OCI-M2 (cell line): ENCODE data around the gene KDELR3.

Experiments used
- DNase-seq: peaks from one replicate; lab custom pipeline; 2025; ENCODE audit not compliant: unreplicated experiment; lab: John Stamatoyannopoulos, UW

The KDELR3 gene

DNA sequence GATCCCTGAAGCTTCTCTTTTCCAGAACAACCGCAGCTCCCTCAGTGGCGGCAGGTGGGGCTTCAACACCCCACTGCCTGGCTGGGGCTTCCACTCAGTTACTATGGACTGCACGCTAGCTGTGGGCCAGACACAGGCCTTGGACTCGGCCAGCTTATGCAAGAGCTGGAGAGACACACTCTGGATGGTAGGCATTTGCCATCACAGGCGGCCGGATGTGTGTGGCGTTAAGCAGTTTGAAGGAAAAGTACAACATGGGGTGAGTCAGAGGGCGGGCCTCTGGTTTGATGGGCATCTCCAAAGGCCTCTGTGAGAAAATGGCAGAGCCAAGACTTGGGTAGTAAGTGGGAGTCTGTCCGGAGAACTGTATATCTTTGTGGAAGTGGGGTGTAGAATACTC lies 30.5 kb upstream of the KDELR3 start:
- DNase-seq, result no peak

DNA sequence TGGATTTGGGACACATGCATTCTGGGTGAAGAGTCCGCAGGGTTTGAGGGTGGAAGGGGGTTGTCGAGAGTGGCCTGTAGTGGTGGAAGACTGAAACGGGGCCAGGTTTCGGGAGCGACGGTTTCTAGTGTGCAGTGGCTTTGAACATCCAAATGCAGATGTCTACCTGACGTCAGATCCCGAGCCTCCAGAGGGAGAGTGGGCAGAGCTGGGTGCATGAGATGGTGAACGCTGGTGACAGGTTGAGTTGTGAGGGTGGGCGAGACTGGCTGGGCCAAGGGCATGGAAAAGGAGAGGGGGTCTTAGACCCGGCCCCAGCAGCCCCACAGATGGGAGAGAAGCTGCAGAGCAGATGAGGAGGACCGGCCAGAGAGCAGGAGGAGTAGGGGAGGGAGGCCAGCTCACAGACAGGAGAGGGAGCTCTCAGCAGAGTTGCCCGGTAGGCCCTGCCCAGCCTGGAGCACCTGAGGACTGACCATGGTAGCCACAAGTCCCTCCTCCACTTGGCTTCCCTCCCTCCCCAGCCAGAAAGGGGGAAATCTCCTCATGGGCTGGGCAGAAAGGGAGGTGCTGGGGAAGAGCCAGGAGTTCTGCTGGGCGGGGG lies 27.0 kb upstream of the KDELR3 start:
- DNase-seq, result no peak

DNA sequence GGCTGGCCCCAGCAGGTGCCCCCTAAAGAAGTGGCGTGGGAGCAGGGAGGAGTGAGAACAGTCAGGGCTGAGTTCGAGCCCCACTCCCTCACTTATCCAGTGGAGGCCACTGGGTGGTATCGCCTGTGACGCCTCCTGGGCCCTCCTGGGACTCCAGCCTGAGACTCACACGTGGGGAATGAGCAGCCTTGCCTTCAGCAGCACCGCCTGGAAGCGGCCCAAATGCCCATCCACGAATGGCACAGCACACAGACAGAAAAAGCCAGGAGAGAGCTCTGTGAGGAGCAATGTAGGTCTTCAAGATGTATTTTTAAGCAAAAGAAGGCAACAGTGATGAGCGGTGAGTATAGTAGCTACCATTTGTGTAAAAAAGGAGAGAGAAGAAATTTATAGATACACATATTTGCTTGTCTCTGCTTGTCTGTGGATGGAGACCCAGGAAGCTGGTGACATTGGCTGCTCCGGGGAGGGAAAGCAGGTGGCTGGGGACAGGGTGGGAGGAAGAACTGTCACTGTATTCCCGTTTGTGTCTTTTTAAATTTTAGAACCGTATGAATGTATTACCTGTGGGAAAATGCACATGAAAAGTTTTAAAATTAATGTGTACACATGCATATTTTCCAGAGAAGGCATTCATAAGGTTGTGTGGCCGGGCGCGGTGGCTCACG lies 26.1 kb upstream of the KDELR3 start:
- DNase-seq, result no peak

DNA sequence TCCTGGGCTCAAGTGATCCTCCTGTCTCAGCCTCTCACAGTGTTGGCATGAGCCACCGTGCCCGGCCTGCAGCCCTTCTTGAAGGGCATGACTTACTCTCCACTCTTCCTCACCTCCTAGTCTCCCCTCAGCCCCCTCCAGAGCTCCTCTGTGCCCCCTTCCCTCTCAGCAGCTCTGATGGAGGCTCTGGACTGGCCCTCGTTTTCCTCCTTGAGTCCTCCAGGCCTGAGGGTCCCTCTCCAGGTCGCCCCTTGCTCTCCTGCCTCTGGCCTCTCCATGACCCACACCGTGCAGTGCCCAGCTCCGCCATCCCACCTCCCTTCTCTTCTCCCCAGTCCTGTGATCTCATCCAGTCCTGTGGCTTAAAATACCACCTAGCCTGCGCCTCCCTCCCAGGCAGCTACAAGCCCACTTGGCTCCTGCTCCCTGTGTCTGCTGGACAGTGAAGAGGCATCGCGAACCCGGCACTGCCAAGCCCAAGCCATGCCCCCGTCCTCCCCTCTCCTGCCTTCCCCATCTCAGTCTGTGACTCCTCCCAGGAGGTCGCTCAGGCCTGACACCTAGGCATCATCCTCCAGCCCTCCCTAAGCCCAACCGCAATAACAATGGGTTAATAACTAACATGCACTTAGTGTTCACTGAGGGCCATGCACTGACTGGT lies 24.8 kb upstream of the KDELR3 start:
- no peak for DNase-seq

DNA sequence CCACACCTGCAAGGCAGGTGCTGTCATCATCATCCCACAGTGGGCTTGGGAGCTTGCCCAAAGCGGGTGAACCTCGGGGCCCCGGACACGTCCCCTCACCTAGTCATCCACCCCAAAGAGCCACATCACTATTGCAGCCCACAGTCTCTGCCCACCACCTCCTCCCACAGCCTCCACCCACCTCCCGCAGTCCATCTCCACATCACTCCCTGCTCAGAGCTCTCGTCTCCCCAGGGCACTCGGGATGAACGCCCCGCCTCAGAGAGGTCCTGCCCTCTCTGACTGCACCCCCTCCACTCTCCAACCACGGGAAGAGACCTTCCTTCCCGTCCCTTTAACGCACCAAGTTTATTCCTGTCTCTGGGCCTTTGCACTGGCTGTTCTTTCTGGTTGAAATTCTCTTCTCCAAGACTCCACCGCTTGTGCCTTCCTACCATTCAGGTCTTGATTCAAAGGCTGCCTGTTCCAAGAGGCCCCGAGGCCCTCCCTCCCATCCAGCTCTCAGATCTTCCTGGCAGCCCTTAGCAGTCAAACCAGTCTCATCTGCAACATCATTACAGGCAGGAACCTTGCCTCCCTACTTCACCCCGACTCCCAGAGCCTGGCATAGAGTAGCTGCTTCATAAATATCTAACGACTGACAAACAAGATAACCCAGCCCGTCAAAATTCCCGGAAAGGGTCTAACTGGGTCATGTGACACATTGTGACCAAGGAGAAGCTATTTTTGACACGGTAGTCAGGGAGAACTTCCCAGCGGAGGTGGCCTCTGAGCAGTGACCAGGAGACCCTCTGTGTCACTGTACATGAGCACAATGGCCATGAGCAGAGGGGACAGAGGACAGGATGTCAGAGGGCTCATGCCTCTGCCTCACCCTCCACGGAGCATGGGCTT lies 24.0 kb upstream of the KDELR3 start:
- no peak for DNase-seq

DNA sequence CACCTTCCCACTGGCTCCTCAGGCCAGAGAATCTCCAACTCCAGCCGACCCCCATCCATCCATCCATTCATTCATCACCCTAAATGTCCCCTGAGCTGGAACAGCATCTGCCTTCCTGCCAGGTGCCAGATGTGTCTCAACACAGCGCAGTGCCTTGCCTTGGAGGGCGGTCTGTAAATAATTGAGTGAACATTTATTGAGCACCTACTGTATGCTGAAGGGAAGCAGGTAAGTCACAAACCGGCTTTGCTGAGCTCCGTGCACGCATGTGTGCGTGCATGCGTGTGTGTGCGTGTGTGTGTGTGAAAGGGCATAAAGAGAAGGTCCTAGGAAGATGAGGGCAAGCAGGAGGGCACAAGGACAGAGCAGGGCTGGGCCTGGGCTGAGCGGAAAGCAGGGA lies 23.1 kb upstream of the KDELR3 start:
- no peak for DNase-seq

DNA sequence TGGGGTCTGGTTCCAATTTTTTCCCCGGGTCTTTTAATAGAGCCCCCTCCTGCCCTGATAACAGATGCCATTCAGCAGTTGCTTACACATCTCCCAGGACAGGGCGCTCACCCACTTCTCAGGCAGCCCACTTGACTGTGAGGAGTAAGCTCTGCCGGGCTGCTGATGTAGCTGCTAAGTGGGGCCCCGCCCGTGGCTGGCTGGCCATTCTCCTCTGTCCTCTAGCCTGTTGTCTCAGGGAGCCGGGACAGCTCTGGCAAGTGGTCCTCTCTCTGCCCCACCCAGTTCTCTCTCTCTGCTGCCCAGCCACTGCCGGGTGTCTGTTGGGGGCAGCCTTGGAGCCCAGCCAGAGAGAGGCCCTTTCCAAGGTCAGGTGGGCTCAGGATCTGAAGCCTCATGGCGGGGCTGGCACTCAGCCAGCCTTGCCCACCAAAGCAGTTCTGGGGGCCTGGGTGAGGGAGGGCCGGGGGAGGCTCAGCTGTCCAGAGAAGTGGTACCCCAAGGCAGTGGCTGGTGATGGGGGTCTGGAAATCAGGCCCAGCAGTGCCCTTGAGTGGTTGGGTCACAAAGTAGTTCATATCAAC lies 21.8 kb upstream of the KDELR3 start:
- no peak for DNase-seq

DNA sequence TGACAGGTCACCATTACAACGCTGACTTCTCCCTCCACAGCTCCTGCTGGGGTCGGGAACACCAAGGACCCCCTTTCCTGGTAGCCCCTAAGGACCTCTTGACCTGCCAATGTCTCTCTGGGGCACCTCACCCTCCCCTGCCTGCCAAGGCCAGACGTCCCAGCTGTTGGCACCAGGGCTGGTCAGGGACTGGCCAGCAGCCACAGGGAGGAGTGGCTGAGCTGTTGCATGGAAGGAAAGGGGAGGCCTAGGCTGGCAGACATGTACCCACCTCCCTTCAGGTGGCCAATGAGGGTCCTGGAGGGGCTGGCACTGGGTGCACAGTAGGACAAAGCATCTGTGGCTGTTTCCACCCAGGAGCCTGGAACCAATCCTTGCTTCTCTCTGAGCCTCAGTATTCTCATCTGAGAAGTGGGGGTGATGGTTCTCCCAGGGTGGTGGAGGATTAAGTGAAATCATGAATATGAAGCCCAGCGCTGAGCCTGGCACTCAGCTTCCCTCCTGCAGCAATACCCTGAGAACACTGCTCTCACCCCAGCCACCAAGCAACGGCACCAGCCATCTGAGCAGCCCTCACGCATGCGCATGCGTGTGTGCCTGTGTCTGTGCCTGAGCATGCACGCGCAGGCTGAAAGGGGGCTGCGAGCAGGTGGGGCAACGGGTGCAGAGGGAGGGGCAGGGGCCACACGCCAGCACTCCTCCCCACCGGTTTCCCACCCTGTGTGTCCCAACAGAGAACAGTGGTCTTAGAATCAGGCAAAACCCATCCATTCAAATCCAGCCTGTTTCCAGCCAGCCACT lies 18.8 kb upstream of the KDELR3 start:
- DNase-seq, result no peak

DNA sequence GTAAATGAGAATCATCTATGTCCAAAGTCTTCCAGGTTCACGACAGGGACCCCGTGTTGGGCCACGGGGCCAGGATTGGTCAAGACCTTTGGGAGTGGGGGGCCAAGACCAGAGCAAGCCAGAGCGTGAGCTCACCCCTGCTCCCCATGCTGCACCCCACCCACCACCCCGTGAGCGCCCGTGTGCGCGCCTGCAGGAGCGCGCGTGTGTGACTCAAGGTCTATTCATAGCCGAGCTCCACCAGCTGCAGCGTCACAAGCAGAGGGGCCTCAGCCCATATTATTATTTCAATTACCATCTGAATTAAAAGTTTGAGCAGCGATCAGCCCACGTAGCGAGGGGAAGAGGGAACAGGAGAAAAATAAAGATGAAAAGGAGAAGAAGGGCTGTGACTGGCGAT lies 18.1 kb upstream of the KDELR3 start:
- DNase-seq, result no peak

DNA sequence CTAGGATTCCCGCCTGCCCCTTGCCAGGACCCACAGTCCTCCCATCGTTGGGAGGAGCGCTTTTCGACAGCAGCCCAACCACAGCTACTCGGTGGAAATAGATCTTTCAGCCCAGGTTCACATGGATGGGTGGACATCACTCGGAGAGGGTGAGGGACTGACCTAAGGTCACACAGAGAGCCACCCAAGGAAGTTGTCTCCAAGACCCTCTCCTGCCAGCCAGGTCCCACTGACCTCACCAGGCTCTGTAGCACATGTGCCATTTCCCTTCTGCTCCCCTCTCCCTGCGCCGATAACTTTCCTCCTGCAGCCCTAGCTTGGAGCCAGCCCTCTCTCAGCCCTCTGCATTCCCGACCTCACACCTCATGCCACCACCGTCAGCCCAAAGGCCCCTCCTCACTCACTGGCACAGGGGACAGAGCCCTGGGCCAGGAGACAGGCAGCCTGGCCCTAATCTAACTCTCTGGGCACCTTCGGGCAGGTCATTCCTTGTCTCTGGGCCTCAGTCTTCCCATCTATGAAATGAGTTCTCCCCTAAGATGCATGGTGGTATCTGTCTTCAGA lies 17.6 kb upstream of the KDELR3 start:
- DNase-seq, result no peak

DNA sequence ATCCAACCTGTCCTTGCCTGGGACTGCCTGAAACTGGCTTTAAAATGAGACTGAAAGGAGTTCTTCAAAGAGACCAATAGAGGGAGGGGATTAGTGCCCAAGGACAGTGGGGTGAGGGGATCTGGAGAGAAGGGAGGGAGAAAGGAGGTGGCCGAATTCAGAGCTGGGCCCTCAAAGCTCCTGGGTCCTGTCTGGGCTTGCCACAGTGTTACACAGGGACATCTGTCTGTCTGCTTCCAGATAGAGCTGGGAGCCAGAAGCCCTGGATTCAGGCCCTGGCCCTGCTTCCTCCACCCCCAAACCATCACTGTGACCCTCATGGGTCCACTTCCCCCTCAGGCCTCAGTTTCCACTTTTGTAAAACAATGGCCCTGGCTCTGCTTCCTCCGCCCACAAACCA lies 16.5 kb upstream of the KDELR3 start:
- no peak for DNase-seq

DNA sequence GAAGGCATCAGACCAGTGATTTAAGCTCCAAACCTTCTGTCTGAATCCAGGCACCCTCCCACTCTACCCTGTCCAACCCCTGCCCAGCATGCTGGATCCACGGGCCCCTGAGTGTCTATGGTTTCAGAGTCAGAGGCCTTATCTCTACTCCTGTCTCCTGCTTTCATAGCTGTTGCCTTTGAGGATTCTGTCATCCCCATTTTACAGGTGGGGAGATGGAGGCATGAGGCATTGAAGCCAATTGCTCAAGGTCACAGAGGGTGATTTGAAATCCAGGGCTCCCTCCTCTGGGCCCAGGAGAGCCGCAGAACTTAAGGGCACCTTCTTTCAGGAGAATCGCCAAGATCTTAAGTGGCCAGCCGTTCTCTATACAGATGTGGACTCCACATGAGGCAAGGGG lies 16.0 kb upstream of the KDELR3 start:
- no peak for DNase-seq

DNA sequence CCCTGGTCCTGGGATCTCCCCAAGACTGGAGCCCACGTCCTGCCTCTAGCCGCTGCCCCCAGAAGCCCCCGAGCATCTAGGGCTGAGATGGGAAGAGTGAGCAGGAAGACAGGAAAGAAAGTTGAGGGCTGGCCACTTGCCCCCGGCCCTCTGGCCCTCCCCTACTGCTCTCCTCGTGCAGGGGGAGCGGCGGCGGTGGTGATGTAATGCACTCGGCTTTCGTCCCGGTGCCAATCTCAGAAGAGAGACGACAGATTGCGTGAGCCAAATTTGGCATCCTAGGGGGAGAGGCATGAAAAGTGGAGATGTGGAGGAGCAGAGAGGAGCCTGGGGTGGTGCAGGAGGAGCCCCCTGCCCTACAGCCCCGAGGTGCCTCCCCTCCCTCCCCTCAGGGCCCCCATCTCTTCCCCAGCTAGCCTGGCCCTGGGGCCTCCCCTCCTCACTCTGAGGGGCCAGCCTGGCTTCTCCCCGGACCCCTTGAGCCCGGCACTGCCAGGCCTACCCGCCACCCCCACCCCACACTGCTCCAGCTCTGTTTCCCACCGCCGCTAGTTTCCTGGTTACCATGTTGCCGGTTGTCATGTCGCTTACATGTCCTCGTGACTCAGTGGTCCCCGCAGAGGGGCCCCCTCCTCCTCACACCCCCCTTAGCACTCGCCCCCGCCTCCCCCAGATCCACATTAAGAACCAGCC lies 15.4 kb upstream of the KDELR3 start:
- no peak for DNase-seq

DNA sequence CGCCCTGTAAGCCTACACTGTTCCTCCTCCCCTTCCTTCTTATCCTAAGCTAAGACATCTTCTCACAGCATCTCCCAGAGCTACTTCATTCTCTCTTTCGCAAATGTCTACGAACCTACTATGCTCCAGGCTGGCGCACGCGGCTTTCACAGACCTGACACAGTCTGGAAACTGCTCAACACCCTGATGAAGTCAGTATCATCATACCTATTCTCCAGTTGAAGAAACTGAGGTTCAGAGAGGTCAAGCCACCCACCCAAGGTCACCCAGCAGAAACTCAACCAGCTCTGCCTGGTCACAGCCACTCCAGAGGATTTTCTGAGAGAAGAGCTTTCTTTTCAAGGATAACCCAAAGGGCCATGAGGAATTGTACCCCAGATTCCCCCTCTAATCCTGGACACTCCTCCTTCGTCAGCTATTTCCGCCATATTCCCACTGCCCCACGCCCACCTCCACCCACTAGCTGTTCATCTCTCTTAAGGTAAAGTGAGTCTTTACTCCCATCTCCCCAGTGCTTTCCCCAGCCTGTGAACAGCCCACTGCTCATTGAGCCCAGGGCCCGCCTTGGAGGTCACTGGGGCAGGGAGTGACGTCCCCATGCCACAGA lies 14.7 kb upstream of the KDELR3 start:
- no peak for DNase-seq

DNA sequence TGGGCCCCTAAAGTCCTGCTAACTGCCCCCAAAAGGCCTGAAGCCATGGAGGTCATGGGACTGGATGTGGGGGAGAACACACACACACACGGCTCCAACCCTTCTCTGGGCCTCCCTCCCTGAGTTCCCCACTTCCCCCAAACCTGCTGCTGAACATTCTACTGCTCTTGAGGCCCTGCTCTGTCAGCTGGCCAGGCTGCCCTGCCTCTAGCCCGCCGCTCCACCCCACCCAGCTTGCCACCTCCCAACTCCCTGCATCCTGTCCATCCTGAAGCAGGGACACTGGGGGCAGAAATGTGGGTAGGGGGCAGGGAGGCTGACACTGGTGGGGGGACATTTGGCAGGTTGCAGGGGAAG lies 13.9 kb upstream of the KDELR3 start:
- no peak for DNase-seq

DNA sequence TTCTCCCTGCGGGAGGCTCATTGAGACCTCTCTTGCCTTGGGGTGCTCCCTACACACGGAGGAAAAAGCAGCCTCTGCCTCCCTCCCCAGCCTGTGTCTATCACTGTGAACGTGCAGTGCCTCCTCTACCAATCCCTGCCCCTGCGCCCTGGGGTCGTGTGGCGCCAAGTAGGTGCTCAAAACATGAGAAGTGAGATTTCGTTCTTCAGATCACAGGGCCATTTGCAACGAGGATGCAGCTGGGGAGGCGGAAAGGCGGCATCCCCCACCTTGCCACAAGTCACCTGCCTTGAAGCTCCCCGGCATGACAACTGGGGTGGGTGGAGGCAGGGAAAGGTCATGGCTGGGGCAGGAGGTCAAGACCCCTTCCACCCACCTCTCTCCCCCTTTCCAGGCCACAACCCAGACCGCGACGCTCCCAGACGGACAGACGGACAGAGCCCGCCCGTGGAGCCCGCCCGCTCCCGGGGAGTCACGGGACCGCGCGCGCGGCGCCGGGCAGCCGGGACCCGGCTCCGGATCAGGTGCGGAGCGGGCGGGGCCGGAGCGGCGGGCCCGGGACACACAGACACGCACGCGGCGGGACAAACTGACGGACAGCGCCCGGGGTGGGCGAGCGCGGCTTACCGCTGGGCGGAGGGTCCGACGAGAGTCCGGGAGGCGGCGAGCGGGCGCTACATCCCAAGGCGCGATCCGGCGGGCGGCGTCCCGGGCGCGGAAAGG lies 13.4 kb upstream of the KDELR3 start:
- DNase-seq, result no peak

DNA sequence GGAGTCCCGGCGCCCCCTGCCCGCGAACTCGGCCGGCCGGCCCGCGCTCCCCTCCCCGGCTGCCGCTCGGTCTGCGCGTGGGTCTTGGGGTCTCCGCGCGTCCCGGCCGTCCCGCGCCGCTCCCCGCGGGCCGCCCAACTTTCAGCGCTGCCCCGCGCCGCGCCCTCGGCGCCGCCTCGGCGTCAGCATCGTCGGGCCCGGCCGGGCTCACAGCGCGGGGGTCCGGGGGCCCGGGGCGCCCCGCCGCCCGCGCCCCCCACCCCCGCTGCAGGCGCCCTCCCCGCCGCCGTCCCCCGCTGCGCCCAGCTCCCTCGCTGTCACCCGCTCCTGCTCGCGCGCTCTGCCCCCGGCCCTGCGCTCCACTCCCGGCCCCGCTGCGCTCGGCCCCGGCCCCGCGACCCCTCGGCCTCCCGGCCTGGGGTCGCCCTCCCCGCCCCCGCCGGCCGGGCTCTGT lies 12.8 kb upstream of the KDELR3 start, which contains the start of gene KCNJ4:
Gene KCNJ4 (minus strand): TSS at position 124 of the 454 bp plus-strand sequence. CDS start 27,067 bp downstream, outside the sequence.
- DNase-seq, result no peak

DNA sequence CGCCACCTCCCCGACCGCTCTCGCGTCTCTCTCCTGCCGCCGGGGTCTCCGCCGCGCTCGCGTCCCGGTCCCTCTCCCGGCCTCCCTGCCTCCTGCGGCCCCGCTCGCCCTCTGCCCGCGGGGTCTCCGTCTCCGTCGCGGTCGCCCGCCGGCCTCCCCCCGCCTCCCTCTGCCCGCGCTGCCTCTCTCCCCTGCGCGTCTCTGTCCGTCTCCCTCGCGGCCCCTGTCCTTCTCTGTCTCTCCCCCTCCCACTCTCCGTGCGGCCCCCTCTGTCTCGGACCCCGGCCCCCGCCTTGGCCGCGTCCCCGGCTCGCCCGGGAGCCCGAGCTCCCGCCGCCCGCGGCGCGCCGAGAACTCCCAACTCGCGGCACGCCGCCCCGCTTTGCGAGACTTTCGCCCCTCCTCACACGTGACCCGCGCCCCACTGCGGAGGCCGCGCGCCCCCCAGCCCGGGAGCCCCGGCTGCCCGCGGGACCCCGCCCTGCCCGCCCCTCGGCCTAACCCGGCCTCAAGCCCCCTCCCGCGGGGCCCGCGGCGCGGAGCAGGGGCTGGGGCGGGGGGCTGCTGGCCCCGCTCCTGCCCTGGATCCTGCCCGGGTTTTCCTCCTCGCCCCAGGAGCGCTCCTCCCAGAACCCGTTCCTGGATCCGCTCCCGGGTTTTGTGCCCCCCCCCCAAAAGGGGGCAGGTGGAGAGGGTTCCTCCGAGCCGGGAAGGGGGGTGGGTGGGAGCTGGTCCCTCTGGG lies 12.2 kb upstream of the KDELR3 start:
- DNase-seq, result no peak
